GM23338 (cell line): ENCODE data around the gene ZNF579. TPM values are rescaled to one million over a fixed set of nuclear protein-coding genes. Genes with fewer than 3 reads are reported as not detected.

Experiments used
- ATAC-seq: fragments of 200-7000 bp; cut with Tn5 transposase; 3 replicates; pipeline ENCODE4 v1.9.1; 2020
- DNase-seq: peaks from one replicate; pipeline ENCODE4 v3.0.0-alpha.2; 2015; ENCODE audit warnings: low spot score
- H2AFZ ChIP-seq: fragments of 200-600 bp; sonication (generic); 2 replicates; pipeline ENCODE4 v1.8.0; 2016; ENCODE audit warnings: antibody characterized with exemption, mild to moderate bottlenecking, moderate library complexity
- H3F3A ChIP-seq: fragments of 200-600 bp; sonication (generic); replicated peaks from 2 replicates; pipeline ENCODE4 v1.8.0; 2017; ENCODE audit warnings: antibody characterized with exemption, mixed run types, low read depth
- H3K27ac ChIP-seq: fragments of 200-600 bp; sonication (generic); 2 replicates; pipeline ENCODE4 v1.6.1; 2016; ENCODE audit warnings: low read depth
- H3K27me3 ChIP-seq: fragments of 200-600 bp; sonication (generic); 2 replicates; pipeline ENCODE4 v1.8.0; 2016; ENCODE audit warnings: mild to moderate bottlenecking, mixed run types, moderate library complexity; ENCODE audit not compliant: insufficient read depth
- H3K36me3 ChIP-seq: fragments of 200-600 bp; sonication (generic); 2 replicates; pipeline ENCODE4 v1.8.0; 2016; ENCODE audit warnings: mild to moderate bottlenecking; ENCODE audit not compliant: insufficient read depth
- H3K4me1 ChIP-seq: fragments of 200-600 bp; sonication (generic); 2 replicates; pipeline ENCODE4 v1.8.0; 2016; ENCODE audit warnings: mild to moderate bottlenecking, moderate library complexity; ENCODE audit not compliant: insufficient read depth
- H3K4me2 ChIP-seq: fragments of 200-600 bp; sonication (generic); 2 replicates; pipeline ENCODE4 v1.7.1; 2017; ENCODE audit warnings: mixed run types
- H3K4me3 ChIP-seq: fragments of 200-600 bp; sonication (generic); 2 replicates; pipeline ENCODE4 v1.6.1; 2016; ENCODE audit warnings: mixed run types
- H3K79me2 ChIP-seq: fragments of 200-600 bp; sonication (generic); replicated peaks from 2 replicates; pipeline ENCODE4 v1.8.0; 2017; ENCODE audit warnings: mild to moderate bottlenecking; ENCODE audit not compliant: insufficient read depth
- H3K9me2 ChIP-seq: fragments of 200-600 bp; sonication (generic); 2 replicates; pipeline ENCODE4 v1.8.0; 2017; ENCODE audit not compliant: insufficient read depth
- H4K20me1 ChIP-seq: fragments of 200-600 bp; sonication (generic); replicated peaks from 2 replicates; pipeline ENCODE4 v1.8.0; 2017; ENCODE audit warnings: mild to moderate bottlenecking; ENCODE audit not compliant: insufficient read depth
- H3K27ac Mint-ChIP-seq: 2 replicates; pipeline ENCODE4 v1.8.0; 2020; ENCODE audit warnings: inconsistent platforms, mild to moderate bottlenecking, moderate library complexity, mixed read lengths
- H3K27me3 Mint-ChIP-seq: 3 replicates; pipeline ENCODE4 v1.8.0; 2022; ENCODE audit warnings: low read depth, mild to moderate bottlenecking, moderate library complexity, mixed read lengths, inconsistent platforms; ENCODE audit not compliant: insufficient read depth, poor library complexity
- H3K36me3 Mint-ChIP-seq: 3 replicates; pipeline ENCODE4 v1.8.0; 2021; ENCODE audit warnings: low read depth, mild to moderate bottlenecking, inconsistent platforms, moderate library complexity, mixed read lengths
- H3K4me1 Mint-ChIP-seq: 3 replicates; pipeline ENCODE4 v1.8.0; 2020; ENCODE audit warnings: mild to moderate bottlenecking, inconsistent platforms, mixed read lengths
- H3K4me3 Mint-ChIP-seq: 3 replicates; pipeline ENCODE4 v1.8.0; 2021; ENCODE audit warnings: moderate library complexity, mild to moderate bottlenecking, inconsistent platforms, mixed read lengths
- H3K9me3 Mint-ChIP-seq: 3 replicates; pipeline ENCODE4 v1.8.0; 2020; ENCODE audit warnings: moderate library complexity, mild to moderate bottlenecking, inconsistent platforms, mixed read lengths
- EZH2 ChIP-seq: fragments of 200-600 bp; sonication (generic); IDR thresholded peaks from one replicate; pipeline ENCODE4 v1.8.0; 2017; ENCODE audit warnings: antibody characterized with exemption, mild to moderate bottlenecking, low read depth; ENCODE audit not compliant: unreplicated experiment
- JUNB ChIP-seq: IDR thresholded peaks from one replicate; pipeline ENCODE4 v1.6.1; 2016; ENCODE audit warnings: antibody characterized with exemption; ENCODE audit not compliant: unreplicated experiment
- NANOG ChIP-seq: IDR thresholded peaks from 2 replicates; pipeline ENCODE4 v1.6.1; 2016; ENCODE audit warnings: antibody characterized with exemption, borderline replicate concordance
- POLR2AphosphoS5 ChIP-seq: IDR thresholded peaks from 2 replicates; pipeline ENCODE4 v1.6.1; 2016; ENCODE audit warnings: antibody characterized with exemption, low read depth
- ZNF114 ChIP-seq: fragments of 250-450 bp; sonication (Bioruptor Pico); IDR thresholded peaks from 2 replicates; pipeline ENCODE4 v1.5.0; 2020; ENCODE audit warnings: mild to moderate bottlenecking, moderate library complexity
- ZNF331 ChIP-seq: fragments of 250-450 bp; sonication (Bioruptor Pico); IDR thresholded peaks from 2 replicates; pipeline ENCODE4 v1.5.0; 2020; ENCODE audit warnings: low read depth, mild to moderate bottlenecking, moderate library complexity
- polyA plus RNA-seq: library from polyadenylated mRNA; unstranded; fragments of >200 nt; fragmentation: Nextera tagmentation; extraction: Ambion mirVana; gene quantifications from 2 replicates; pipeline ENCODE4 v1.2.1, GENCODE V29; 2016
- total RNA-seq: library from RNA; depleted of rRNA; stranded (reverse); fragments of >200 nt; shearing (Covaris generic); gene quantifications from 2 replicates; pipeline ENCODE4 v1.2.3, GENCODE V29; 2014
- TF ChIP-seq, protein P1 (sequence below): IDR thresholded peaks from 2 replicates; pipeline ENCODE4 v1.6.1; 2016; ENCODE audit warnings: antibody characterized with exemption

Gene ZNF579
- total and polyA plus RNA-seq, 2 experiments from 2014 or later: 7.3 to 12.2 TPM

DNA sequence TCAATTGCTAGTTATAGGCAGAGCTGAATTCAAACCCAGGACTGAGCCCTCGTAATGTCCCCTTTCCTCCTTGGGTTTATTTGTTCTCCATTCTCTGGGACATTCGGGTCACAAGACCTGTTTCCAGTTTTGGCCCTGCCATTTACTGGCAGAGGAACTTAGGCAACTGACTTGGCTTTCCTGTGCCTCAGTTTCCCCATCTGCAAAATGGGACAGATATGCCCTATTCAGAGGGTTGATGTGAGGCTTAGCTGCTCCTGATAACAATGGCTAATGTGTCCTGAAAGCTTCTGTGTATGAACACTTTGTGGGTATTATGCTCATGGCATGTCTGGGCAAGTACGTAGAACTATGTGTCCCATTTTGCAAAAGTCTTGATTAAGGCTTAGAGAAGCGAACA, 20.4 kb upstream of the ZNF579 start:
- DNase-seq: no peak
- no peak overlapping the region for H2AFZ ChIP-seq
- peaks cover 20% of the 10 kb centered on the region for H3F3A ChIP-seq
- H3K79me2 ChIP-seq: no peaks in the 10 kb centered on the region; the same call in 1 of the 2 replicates
- H3K27me3 ChIP-seq: no peaks in the 10 kb centered on the region
- no peaks in the 10 kb centered on the region for H4K20me1 ChIP-seq
- no peak for ATAC-seq
- Mint-ChIP-seq H3K9me3 (peaks cover 6% of the 10 kb centered on the region), H3K4me3 (peak overlapping the region; percentile 74), H3K27ac (no peak overlapping the region; the same call in 1 of the 2 replicates), H3K36me3 (peaks cover 15% of the 10 kb centered on the region), H3K4me1 (peaks cover 30% of the 10 kb centered on the region), H3K27me3 (peaks cover 34% of the 10 kb centered on the region)
- H3K36me3 ChIP-seq: no peaks in the 10 kb centered on the region
- H3K4me1 ChIP-seq: peaks cover 18% of the 10 kb centered on the region
- no peak for TF ChIP-seq NANOG
- H3K4me3 ChIP-seq: peak overlapping the region; percentile 58
- H3K4me2 ChIP-seq: peak overlapping the region; percentile 95
- H3K9me2 ChIP-seq: no peaks in the 10 kb centered on the region
- H3K27ac ChIP-seq: no peak overlapping the region; the same call in 1 of the 2 replicates

DNA sequence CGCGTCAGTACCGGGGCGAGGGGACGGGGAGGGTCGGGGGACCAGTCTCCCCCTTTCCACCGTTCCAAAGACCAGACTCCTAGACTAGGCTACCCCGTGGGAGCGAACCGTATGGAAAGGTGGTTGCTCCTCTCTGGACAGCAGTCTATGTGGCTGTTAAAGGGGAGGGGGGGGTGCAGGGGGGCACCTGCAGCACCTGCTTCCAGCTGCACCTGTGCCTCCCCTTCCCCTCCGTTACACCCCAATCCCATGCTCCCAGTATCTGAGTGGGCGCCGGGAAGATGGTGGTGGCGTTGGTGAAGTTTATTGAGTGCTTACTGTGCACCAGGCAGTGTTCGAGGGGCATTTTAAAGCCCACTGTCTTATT, 20.0 kb upstream of the ZNF579 start:
- no peaks in the 10 kb centered on the region; the same call in 1 of the 2 replicates for H3K79me2 ChIP-seq

DNA sequence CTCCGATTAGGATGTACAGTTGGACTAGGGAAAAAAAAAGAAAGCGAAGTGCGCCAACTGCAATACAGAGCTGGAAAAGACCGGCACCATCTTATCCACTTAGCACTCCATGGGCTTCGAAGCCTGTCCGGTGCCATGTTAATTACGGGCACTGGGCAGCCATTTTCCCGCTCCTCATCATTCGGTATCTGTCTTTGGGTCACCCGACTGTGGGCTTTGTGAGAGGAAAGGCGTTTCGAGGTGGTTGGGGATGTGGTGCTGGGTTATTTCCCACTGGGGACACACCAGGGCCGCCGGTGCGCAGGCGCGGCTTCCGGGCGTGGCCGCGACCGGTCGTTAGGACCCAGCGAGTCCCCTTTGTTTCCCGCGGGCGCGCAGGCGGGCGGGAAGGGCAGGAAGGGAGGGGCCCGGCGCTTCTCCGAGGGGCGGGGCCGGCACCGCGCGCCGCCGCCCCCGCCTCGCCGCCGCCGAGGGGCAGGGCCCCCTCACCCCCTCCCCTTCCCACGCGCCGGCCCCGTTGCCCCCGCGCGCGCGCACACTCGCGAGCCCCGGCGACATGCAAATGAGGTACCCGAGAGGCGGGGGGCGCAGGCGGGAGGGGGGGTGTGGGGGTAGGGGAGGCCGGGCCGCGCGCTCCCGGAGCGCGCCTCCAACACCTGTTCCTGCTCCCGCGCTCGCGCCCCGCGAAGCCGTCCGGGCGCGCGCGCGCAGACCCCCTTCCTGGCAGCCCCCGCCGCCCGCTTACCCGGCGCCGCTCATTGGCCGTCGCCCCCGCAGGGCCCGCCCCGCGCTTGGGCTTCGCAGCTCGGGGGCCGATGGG, 19.4 kb upstream of the ZNF579 start, which contains the start of gene ZNF524:
Gene ZNF524, plus strand, starts transcription at position 447 of the 820 bp plus-strand sequence. CDS start 1,825 bp downstream, outside the sequence.
- Histone ChIP-seq H3K79me2 (no peaks in the 10 kb centered on the region; the same call in 1 of the 2 replicates), H2AFZ (peak within 1 kb of the TSS; percentile 2; the same call in 1 of the 2 replicates), H3K4me1 (peaks cover 18% of the 10 kb centered on the region), H3K9me2 (no peaks in the 10 kb centered on the region), H3F3A (peaks cover 16% of the 10 kb centered on the region), H3K27me3 (no peaks in the 10 kb centered on the region), H3K36me3 (0 out of 2 replicates have a peak, but pooled peaks cover 3% of the 10 kb centered on the region), H3K4me3 (peak within 1 kb of the TSS; percentile 58), H4K20me1 (no peaks in the 10 kb centered on the region), H3K4me2 (peak within 1 kb of the TSS; percentile 95), H3K27ac (peak within 1 kb of the TSS; percentile 94)
- Mint-ChIP-seq H3K9me3 (peaks cover 6% of the 10 kb centered on the region), H3K4me3 (peak within 1 kb of the TSS; percentile 99), H3K4me1 (peaks cover 30% of the 10 kb centered on the region), H3K27me3 (peaks cover 29% of the 10 kb centered on the region), H3K27ac (peak within 1 kb of the TSS; percentile 100), H3K36me3 (peaks cover 25% of the 10 kb centered on the region)
- DNase-seq (peak; percentile 94), ATAC-seq (peak; percentile 15)
- 0 out of 2 replicates have a peak, but pooled peaks have one; percentile 71 for TF ChIP-seq ZNF114 (CRISPR knock-in tag)
- no peak for TF ChIP-seq EZH2
- TF ChIP-seq, protein P1, sequence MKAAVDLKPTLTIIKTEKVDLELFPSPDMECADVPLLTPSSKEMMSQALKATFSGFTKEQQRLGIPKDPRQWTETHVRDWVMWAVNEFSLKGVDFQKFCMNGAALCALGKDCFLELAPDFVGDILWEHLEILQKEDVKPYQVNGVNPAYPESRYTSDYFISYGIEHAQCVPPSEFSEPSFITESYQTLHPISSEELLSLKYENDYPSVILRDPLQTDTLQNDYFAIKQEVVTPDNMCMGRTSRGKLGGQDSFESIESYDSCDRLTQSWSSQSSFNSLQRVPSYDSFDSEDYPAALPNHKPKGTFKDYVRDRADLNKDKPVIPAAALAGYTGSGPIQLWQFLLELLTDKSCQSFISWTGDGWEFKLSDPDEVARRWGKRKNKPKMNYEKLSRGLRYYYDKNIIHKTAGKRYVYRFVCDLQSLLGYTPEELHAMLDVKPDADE: peak; percentile 51; the same call in 1 of the 2 replicates
- TF ChIP-seq JUNB: no peak

More for the DNA sequence above, 20.0 kb upstream of the ZNF579 start:
- no peak overlapping the region; the same call in 1 of the 2 replicates for H3K27ac ChIP-seq
- H3K9me2 ChIP-seq: no peaks in the 10 kb centered on the region
- H3F3A ChIP-seq: peaks cover 15% of the 10 kb centered on the region
- Mint-ChIP-seq H3K36me3 (peaks cover 19% of the 10 kb centered on the region), H3K4me1 (peaks cover 30% of the 10 kb centered on the region), H3K9me3 (peaks cover 6% of the 10 kb centered on the region), H3K27ac (0 out of 2 replicates have a peak overlapping the region, but pooled peaks have one; percentile 31), H3K27me3 (peaks cover 30% of the 10 kb centered on the region), H3K4me3 (peak overlapping the region; percentile 74)
- no peaks in the 10 kb centered on the region for H3K27me3 ChIP-seq
- H4K20me1 ChIP-seq: no peaks in the 10 kb centered on the region
- no peak for DNase-seq
- peak overlapping the region; percentile 95 for H3K4me2 ChIP-seq
- H3K4me3 ChIP-seq: peak overlapping the region; percentile 58
- no peak for ATAC-seq
- TF ChIP-seq POLR2AphosphoS5 (peak; percentile 67; the same call in 1 of the 2 replicates), ZNF331 (CRISPR knock-in tag) (no peak)
- H3K36me3 ChIP-seq: 0 out of 2 replicates have a peak, but pooled peaks cover 3% of the 10 kb centered on the region
- H3K4me1 ChIP-seq: peaks cover 18% of the 10 kb centered on the region
- H2AFZ ChIP-seq: no peak overlapping the region
